CD4-positive, alpha-beta T cell treated with Interferon alpha-2 for 1 hour (primary cell): ENCODE results near the gene RAP1GAP2.
"Not testable (repeated sequence)": the region's sequence is repeated elsewhere in the genome, so short reads cannot be mapped to it uniquely, and the experiment has no call there.

ENCODE experiments used
- DNase-seq, 2 donors: peaks; one replicate each; pipeline ENCODE4 v3.0.0-alpha.2; 2020 to 2022

RAP1GAP2 gene

GRCh38 chr17:2796164-2797125 lies at the start of gene RAP1GAP2:
RAP1GAP2 (plus strand) TSS chr17:2796438; CDS start chr17:2796528, 90 bp downstream.
- peak; percentile 83 to 87 for DNase-seq

GRCh38 chr17:2749058-2749783 lies 47.0 kb upstream of the RAP1GAP2 start, which contains the start of gene CCDC92B:
CCDC92B (minus strand) TSS chr17:2749652; CDS start chr17:2735145, 14,507 bp downstream.
- DNase-seq, result no peak

GRCh38 chr17:2749784-2750181 lies 46.5 kb upstream of the RAP1GAP2 start:
- peak; percentile 62 to 76 for DNase-seq

GRCh38 chr17:2750721-2751120 lies 45.5 kb upstream of the RAP1GAP2 start:
- DNase-seq, result no peak

GRCh38 chr17:2751491-2751890 lies 44.7 kb upstream of the RAP1GAP2 start:
- no peak for DNase-seq

- no peak for DNase-seq
Observed at GRCh38 chr17:2755891-2756724, 40.1 kb upstream of the RAP1GAP2 start.

- DNase-seq, result no peak
Observed at GRCh38 chr17:2758870-2759269, 37.4 kb upstream of the RAP1GAP2 start.

GRCh38 chr17:2770129-2770528 lies 26.1 kb upstream of the RAP1GAP2 start:
- DNase-seq, result no peak

- no peak for DNase-seq
Observed at GRCh38 chr17:2775206-2775605, 21.0 kb upstream of the RAP1GAP2 start.

GRCh38 chr17:2776589-2777241 lies 19.5 kb upstream of the RAP1GAP2 start:
- DNase-seq, result no peak

GRCh38 chr17:2777242-2777867 lies 18.9 kb upstream of the RAP1GAP2 start:
- DNase-seq, result no peak

- no peak for DNase-seq
Observed at GRCh38 chr17:2778489-2778888, 17.7 kb upstream of the RAP1GAP2 start.

- DNase-seq, result no peak
Observed at GRCh38 chr17:2779545-2779944, 16.7 kb upstream of the RAP1GAP2 start.

- no peak for DNase-seq
Observed at GRCh38 chr17:2780256-2780655, 16.0 kb upstream of the RAP1GAP2 start.

GRCh38 chr17:2780931-2781454 lies 15.2 kb upstream of the RAP1GAP2 start:
- no peak for DNase-seq

- not testable (repeated sequence) for DNase-seq
Observed at GRCh38 chr17:2781598-2781997, 14.6 kb upstream of the RAP1GAP2 start.

- DNase-seq, result no peak
Observed at GRCh38 chr17:2782055-2782454, 14.2 kb upstream of the RAP1GAP2 start.

- DNase-seq, result no peak
Observed at GRCh38 chr17:2783310-2784030, 12.8 kb upstream of the RAP1GAP2 start.

GRCh38 chr17:2784864-2785263 lies 11.4 kb upstream of the RAP1GAP2 start:
- no peak for DNase-seq

GRCh38 chr17:2785376-2785775 lies 10.9 kb upstream of the RAP1GAP2 start:
- DNase-seq, result not testable (repeated sequence)
